Retina (tissue), 1 donor: ENCODE measurements around the gene MEF2B.

ENCODE experiments used
- DNase-seq: peaks from one replicate; pipeline ENCODE4 v3.0.0-alpha.2; 2016

MEF2B gene

GRCh38 chr19:19096641-19097627, 73.1 kb downstream of the MEF2B start:
- no peak for DNase-seq

GRCh38 chr19:19095691-19096090, 74.4 kb downstream of the MEF2B start:
- DNase-seq: no peak
